DOHH2 (cell line): ENCODE data around the gene CACNA2D3.

Experiments used
- H3F3A ChIP-seq: fragments of 200-600 bp; sonication (generic), shearing (Covaris generic); 2 replicates; pipeline ENCODE4 v1.6.0; 2016; ENCODE audit warnings: antibody characterized with exemption, mild to moderate bottlenecking; ENCODE audit not compliant: control insufficient read depth, insufficient read depth
- H3K27ac ChIP-seq: fragments of 200-600 bp; sonication (generic); 2 replicates; pipeline ENCODE4 v1.5.1; 2014; ENCODE audit warnings: low read depth, mild to moderate bottlenecking, low read length, moderate library complexity
- H3K27me3 ChIP-seq: fragments of 200-600 bp; sonication (generic); 2 replicates; pipeline ENCODE4 v1.6.1; 2014; ENCODE audit warnings: mild to moderate bottlenecking, low read length, mixed read lengths; ENCODE audit not compliant: control insufficient read depth
- H3K36me3 ChIP-seq: fragments of 200-600 bp; sonication (generic); 2 replicates; pipeline ENCODE4 v1.6.1; 2014; ENCODE audit warnings: mild to moderate bottlenecking, low read length, moderate library complexity, mixed read lengths; ENCODE audit not compliant: control insufficient read depth
- H3K4me1 ChIP-seq: fragments of 200-600 bp; sonication (generic); 2 replicates; pipeline ENCODE4 v1.6.1; 2014; ENCODE audit warnings: mild to moderate bottlenecking, low read length, mixed read lengths; ENCODE audit not compliant: control insufficient read depth
- H3K4me2 ChIP-seq: fragments of 200-600 bp; sonication (generic); 2 replicates; pipeline ENCODE4 v1.6.0; 2014; ENCODE audit warnings: mild to moderate bottlenecking, low read length, moderate library complexity
- H3K4me3 ChIP-seq: fragments of 200-600 bp; sonication (generic); 2 replicates; pipeline ENCODE4 v1.5.1; 2014; ENCODE audit warnings: mild to moderate bottlenecking, low read length, mixed read lengths
- H3K79me2 ChIP-seq: fragments of 200-600 bp; sonication (generic); 2 replicates; pipeline ENCODE4 v1.6.1; 2014; ENCODE audit warnings: mild to moderate bottlenecking, low read length, mixed read lengths; ENCODE audit not compliant: control insufficient read depth
- H3K9me2 ChIP-seq: fragments of 200-600 bp; sonication (generic); replicated peaks from 2 replicates; pipeline ENCODE4 v1.6.1; 2014; ENCODE audit warnings: mild to moderate bottlenecking, low read length, mixed read lengths; ENCODE audit not compliant: control insufficient read depth
- H3K9me3 ChIP-seq: fragments of 200-600 bp; sonication (generic); 2 replicates; pipeline ENCODE4 v1.6.1; 2014; ENCODE audit warnings: antibody characterized with exemption, low read length, mixed read lengths; ENCODE audit not compliant: control insufficient read depth, insufficient read depth
- H4K20me1 ChIP-seq: fragments of 200-600 bp; sonication (generic); 2 replicates; pipeline ENCODE4 v1.6.0; 2014; ENCODE audit warnings: low read depth, mild to moderate bottlenecking, antibody characterized with exemption, low read length, moderate library complexity; ENCODE audit not compliant: control insufficient read depth, insufficient read depth
- EZH2phosphoT487 ChIP-seq: fragments of 200-600 bp; sonication (generic); IDR thresholded peaks from 2 replicates; pipeline ENCODE4 v1.6.1; 2017; ENCODE audit warnings: borderline replicate concordance, mild to moderate bottlenecking, antibody characterized with exemption, low read length, moderate library complexity, mixed read lengths
- TF ChIP-seq, protein P1 (sequence below): fragments of 200-600 bp; sonication (generic); IDR thresholded peaks from one replicate; pipeline ENCODE4 v1.5.1; 2014; ENCODE audit warnings: antibody characterized with exemption, mild to moderate bottlenecking, low read depth, low read length; ENCODE audit not compliant: poor library complexity, severe bottlenecking

Gene CACNA2D3

DNA sequence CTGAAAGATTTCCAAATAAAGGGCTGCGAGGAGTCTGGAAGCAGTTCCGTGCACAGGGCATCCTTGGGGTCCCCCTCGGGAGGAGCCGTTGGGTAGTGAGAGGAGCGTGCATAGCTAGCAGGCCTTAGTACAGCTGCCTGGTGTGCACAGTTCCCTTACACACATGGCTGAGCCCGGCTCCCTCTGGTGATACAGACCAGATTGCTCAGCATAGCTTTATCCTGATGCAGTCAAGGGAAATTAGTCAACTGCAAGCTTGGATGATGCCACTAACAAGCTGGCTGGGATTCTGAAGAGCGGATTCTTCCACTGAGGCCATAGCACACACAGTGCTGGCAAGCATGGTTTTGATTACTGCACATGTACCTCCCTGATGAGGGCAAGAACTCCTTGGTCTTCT is 456.1 kb downstream of the CACNA2D3 start:
- Histone ChIP-seq H3F3A (no peaks in the 10 kb centered on the region), H3K4me1 (no peaks in the 10 kb centered on the region), H4K20me1 (no peaks in the 10 kb centered on the region), H3K79me2 (no peaks in the 10 kb centered on the region), H3K36me3 (no peaks in the 10 kb centered on the region), H3K27me3 (no peaks in the 10 kb centered on the region), H3K27ac (no peak overlapping the region), H3K9me2 (no peaks in the 10 kb centered on the region), H3K4me2 (no peak overlapping the region), H3K9me3 (no peaks in the 10 kb centered on the region), H3K4me3 (no peak overlapping the region)
- TF ChIP-seq, protein P1, sequence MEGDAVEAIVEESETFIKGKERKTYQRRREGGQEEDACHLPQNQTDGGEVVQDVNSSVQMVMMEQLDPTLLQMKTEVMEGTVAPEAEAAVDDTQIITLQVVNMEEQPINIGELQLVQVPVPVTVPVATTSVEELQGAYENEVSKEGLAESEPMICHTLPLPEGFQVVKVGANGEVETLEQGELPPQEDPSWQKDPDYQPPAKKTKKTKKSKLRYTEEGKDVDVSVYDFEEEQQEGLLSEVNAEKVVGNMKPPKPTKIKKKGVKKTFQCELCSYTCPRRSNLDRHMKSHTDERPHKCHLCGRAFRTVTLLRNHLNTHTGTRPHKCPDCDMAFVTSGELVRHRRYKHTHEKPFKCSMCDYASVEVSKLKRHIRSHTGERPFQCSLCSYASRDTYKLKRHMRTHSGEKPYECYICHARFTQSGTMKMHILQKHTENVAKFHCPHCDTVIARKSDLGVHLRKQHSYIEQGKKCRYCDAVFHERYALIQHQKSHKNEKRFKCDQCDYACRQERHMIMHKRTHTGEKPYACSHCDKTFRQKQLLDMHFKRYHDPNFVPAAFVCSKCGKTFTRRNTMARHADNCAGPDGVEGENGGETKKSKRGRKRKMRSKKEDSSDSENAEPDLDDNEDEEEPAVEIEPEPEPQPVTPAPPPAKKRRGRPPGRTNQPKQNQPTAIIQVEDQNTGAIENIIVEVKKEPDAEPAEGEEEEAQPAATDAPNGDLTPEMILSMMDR = no peak
- TF ChIP-seq EZH2phosphoT487 = no peak

DNA sequence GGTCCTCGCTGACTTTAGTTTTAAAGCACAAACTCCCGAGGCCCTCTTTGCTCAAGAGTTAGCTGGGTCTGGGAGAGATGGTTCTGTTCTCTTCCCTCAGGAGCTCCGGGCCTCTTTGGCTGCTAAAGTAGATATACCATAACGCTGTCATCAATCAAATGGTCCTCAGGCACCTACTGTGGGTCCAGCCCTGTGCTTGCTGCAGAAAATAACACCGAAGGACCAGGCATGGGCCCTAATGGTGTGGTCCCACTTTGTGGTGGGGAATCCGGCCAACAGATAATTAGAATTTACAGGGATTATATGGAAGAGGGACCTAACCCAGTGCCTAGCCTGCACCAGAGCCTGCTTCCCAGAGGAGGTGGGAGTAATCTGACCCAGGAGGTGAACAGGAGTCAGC is 458.1 kb downstream of the CACNA2D3 start:
- TF ChIP-seq EZH2phosphoT487 = no peak
- TF ChIP-seq, protein P1 = no peak

DNA sequence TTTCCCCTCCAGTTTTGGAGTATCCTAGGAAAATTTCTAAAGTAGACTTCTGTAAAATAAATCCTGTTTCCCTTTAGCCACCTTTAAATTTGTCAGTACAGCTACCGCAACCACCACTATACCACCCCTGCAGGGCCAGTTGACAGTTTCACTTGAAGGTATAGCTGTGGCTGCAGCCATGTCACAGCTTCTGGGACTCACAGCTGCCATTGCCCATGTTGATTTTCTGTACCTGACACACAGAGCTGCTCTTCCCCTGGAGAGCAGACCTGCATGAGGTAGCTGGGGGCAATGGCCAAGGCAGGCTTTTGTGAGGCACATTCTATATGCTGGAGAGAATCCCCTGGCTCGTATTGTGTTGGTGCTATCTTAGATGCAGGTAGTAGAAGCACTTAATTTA is 460.1 kb downstream of the CACNA2D3 start:
- no peaks in the 10 kb centered on the region for H3K79me2 ChIP-seq
- no peaks in the 10 kb centered on the region for H3F3A ChIP-seq
- no peaks in the 10 kb centered on the region for H3K27me3 ChIP-seq
- no peaks in the 10 kb centered on the region for H3K4me1 ChIP-seq
- no peak for TF ChIP-seq EZH2phosphoT487
- TF ChIP-seq, protein P1 = no peak
- H3K27ac ChIP-seq = no peak overlapping the region
- no peaks in the 10 kb centered on the region for H3K9me2 ChIP-seq
- H4K20me1 ChIP-seq = no peaks in the 10 kb centered on the region
- no peaks in the 10 kb centered on the region for H3K36me3 ChIP-seq
- H3K4me2 ChIP-seq = no peak overlapping the region
- H3K4me3 ChIP-seq = no peak overlapping the region
- H3K9me3 ChIP-seq = no peaks in the 10 kb centered on the region

More for the DNA sequence above, 458.1 kb downstream of the CACNA2D3 start:
- H3K27me3 ChIP-seq = no peaks in the 10 kb centered on the region
- no peak overlapping the region for H3K4me2 ChIP-seq
- no peaks in the 10 kb centered on the region for H3K4me1 ChIP-seq
- H3K79me2 ChIP-seq = no peaks in the 10 kb centered on the region
- H3K4me3 ChIP-seq = no peak overlapping the region
- H3K36me3 ChIP-seq = no peaks in the 10 kb centered on the region
- H3F3A ChIP-seq = no peaks in the 10 kb centered on the region
- no peaks in the 10 kb centered on the region for H4K20me1 ChIP-seq
- H3K9me3 ChIP-seq = no peaks in the 10 kb centered on the region
- no peaks in the 10 kb centered on the region for H3K9me2 ChIP-seq
- H3K27ac ChIP-seq = no peak overlapping the region

DNA sequence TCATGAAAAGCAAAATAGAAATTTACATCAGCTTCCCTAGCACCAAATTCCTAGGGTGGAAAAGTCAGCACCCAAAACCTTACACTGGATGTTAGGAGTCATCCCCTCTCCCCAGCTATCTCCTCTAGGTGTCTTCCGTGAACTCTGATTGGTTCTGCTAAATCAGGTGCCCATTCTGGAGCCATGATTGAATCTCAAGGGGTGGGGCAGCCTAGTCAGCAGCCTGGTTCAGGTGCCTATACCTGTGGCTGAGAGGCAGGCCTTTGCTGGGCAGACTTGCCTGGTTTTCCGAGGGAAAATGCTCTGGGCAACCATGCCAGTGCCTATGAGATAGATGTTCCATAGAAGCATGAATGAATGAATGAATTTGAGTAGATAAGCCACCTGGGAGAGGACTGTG is 468.8 kb downstream of the CACNA2D3 start:
- no peak overlapping the region for H3K27ac ChIP-seq
- H3K9me3 ChIP-seq = no peaks in the 10 kb centered on the region
- H3K79me2 ChIP-seq = no peaks in the 10 kb centered on the region
- no peak overlapping the region for H3K4me2 ChIP-seq
- H3K36me3 ChIP-seq = no peaks in the 10 kb centered on the region
- H3F3A ChIP-seq = no peaks in the 10 kb centered on the region
- no peaks in the 10 kb centered on the region for H3K9me2 ChIP-seq
- no peaks in the 10 kb centered on the region for H3K27me3 ChIP-seq
- no peak overlapping the region for H3K4me3 ChIP-seq
- TF ChIP-seq EZH2phosphoT487 = no peak
- TF ChIP-seq, protein P1 = no peak
- H4K20me1 ChIP-seq = no peaks in the 10 kb centered on the region
- H3K4me1 ChIP-seq = no peaks in the 10 kb centered on the region
